OCI-LY7 (cell line): Measurements from ENCODE around the gene ACER1.

Experiments
- CTCF ChIP-seq: fragments of 200-600 bp; sonication (generic); conservative IDR thresholded peaks from 2 replicates; pipeline ENCODE4 v1.5.1; 2014; ENCODE audit warnings: mild to moderate bottlenecking, antibody characterized with exemption, low read length, moderate library complexity, mixed read lengths
- EZH2phosphoT487 ChIP-seq: fragments of 200-600 bp; sonication (generic); IDR thresholded peaks from 2 replicates; pipeline ENCODE4 v1.6.1; 2018; ENCODE audit warnings: low read depth, borderline replicate concordance, mild to moderate bottlenecking, mixed run types, antibody characterized with exemption, low read length, moderate library complexity, mixed read lengths

GRCh38 chr19:6287269-6287885 is 46.0 kb downstream of the ACER1 start:
- no peak for TF ChIP-seq EZH2phosphoT487
- TF ChIP-seq CTCF: no peak
